ENCODE data around the gene TBC1D2B. TPM values are rescaled to one million over a fixed set of nuclear protein-coding genes. Genes with fewer than 3 reads are reported as not detected.
"Not testable (repeated sequence)": the region's sequence is repeated elsewhere in the genome, so short reads cannot be mapped to it uniquely, and the experiment has no call there.

Gene TBC1D2B
- polyA plus RNA-seq, 3 donors = 5.9 to 53.3 (median 6.2) TPM

DNA sequence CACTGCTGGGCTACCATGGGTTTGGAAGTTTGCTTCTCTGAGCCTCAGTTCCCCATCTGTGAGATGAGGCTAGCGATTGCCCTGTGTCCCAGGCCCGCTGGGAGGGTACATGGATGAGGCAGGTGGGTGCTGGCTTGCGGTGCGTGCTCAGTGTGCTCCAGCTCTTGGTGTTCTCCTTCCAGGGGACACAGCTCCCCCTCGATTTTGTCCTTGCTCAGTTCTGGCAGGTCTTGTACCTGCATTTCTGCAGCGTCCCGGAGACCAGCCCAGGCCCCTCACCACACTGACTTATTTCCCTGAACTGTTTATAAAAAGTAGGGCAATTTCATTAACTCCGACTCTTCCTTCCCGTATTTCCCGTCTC is 95.4 kb downstream of the TBC1D2B start:
- Histone ChIP-seq H3K4me1 (ENCODE audit: control insufficient read depth in 1 of 2, insufficient read depth in 2 of 2, low read length in 2 of 2) (no peaks in the 10 kb centered on the region), H4K20me1 (ENCODE audit: insufficient read depth, low read length) (no peaks in the 10 kb centered on the region), H3K36me3 (replicated peaks in 1 of 2; ENCODE audit: control insufficient read depth in 1 of 2, insufficient read depth in 2 of 2, low read length in 2 of 2) (no peaks in the 10 kb centered on the region), H3K27ac (ENCODE audit: low read depth in 1 of 2, low read length in 2 of 2) (no peak overlapping the region), H3K27me3 (ENCODE audit: control insufficient read depth in 2 of 2, insufficient read depth in 2 of 2, low read length in 2 of 2) (no peaks in the 10 kb centered on the region), H3K4me2 (replicated peaks; ENCODE audit: extremely low read depth, low read length, poor library complexity, severe bottlenecking) (no peak overlapping the region), H3K9ac (ENCODE audit: insufficient read depth, low read length, poor library complexity, severe bottlenecking) (no peak overlapping the region), H3K79me2 (ENCODE audit: insufficient read depth, low read length) (no peaks in the 10 kb centered on the region), H2AFZ (ENCODE audit: insufficient read depth, low read depth, low read length, poor library complexity, severe bottlenecking) (no peak overlapping the region), H3K9me3 (replicated peaks in 1 of 2; ENCODE audit: control insufficient read depth in 1 of 2, insufficient read depth in 1 of 2, low read length in 2 of 2) (no peaks in the 10 kb centered on the region), H3K4me3 (replicated peaks in 1 of 3; ENCODE audit: low read depth in 2 of 3, low read length in 3 of 3) (no peak overlapping the region)
- no peak for DNase-seq
- Mint-ChIP-seq H3K27ac (peak overlapping the region in 1 of 7 donors; percentile 10), H3K4me1 (no peaks in the 10 kb centered on the region), H3K27me3 (ENCODE audit: low read depth in 3 of 3) (peaks cover 6 to 7% (median 6%) of the 10 kb centered on the region in 3 donors), H3K4me3 (no peak overlapping the region), H3K9me3 (no peaks in the 10 kb centered on the region), H3K36me3 (no peaks in the 10 kb centered on the region)
- WGBS (ENCODE audit: insufficient coverage) = 100% methylated on average over 2 of the region's 10 CpGs
- TF ChIP-seq CTCF (IDR thresholded peaks at IDR 0.05) = no peak
- intact Hi-C loops (cut with micrococcal nuclease) = no loop called here

GRCh38 chr15:77981281-77982126 is 96.0 kb downstream of the TBC1D2B start:
- H3K4me1 ChIP-seq (ENCODE audit: control insufficient read depth in 1 of 2, insufficient read depth in 2 of 2, low read length in 2 of 2) = no peaks in the 10 kb centered on the region
- no peaks in the 10 kb centered on the region for H3K27me3 ChIP-seq (ENCODE audit: control insufficient read depth in 2 of 2, insufficient read depth in 2 of 2, low read length in 2 of 2)
- no peak overlapping the region for H3K27ac ChIP-seq (ENCODE audit: low read depth in 1 of 2, low read length in 2 of 2)
- no peaks in the 10 kb centered on the region for H4K20me1 ChIP-seq (ENCODE audit: insufficient read depth, low read length)
- Mint-ChIP-seq H3K27ac (no peak overlapping the region), H3K9me3 (no peaks in the 10 kb centered on the region), H3K4me3 (no peak overlapping the region), H3K27me3 (ENCODE audit: low read depth in 3 of 3) (peaks cover 6 to 7% (median 6%) of the 10 kb centered on the region in 3 donors), H3K36me3 (no peaks in the 10 kb centered on the region), H3K4me1 (no peaks in the 10 kb centered on the region)
- no peak overlapping the region for H3K4me3 ChIP-seq (replicated peaks in 1 of 3; ENCODE audit: low read depth in 2 of 3, low read length in 3 of 3)
- H3K36me3 ChIP-seq (replicated peaks in 1 of 2; ENCODE audit: control insufficient read depth in 1 of 2, insufficient read depth in 2 of 2, low read length in 2 of 2) = no peaks in the 10 kb centered on the region
- H3K9me3 ChIP-seq (replicated peaks in 1 of 2; ENCODE audit: control insufficient read depth in 1 of 2, insufficient read depth in 1 of 2, low read length in 2 of 2) = no peaks in the 10 kb centered on the region
- intact Hi-C loops (cut with micrococcal nuclease) = no loop called here
- no peak overlapping the region for H2AFZ ChIP-seq (ENCODE audit: insufficient read depth, low read depth, low read length, poor library complexity, severe bottlenecking)
- no peak for TF ChIP-seq CTCF (IDR thresholded peaks at IDR 0.05)
- 82% methylated on average over 28 of the region's 30 CpGs for WGBS (ENCODE audit: insufficient coverage)
- H3K9ac ChIP-seq (ENCODE audit: insufficient read depth, low read length, poor library complexity, severe bottlenecking) = no peak overlapping the region
- no peak for DNase-seq
- no peak overlapping the region for H3K4me2 ChIP-seq (replicated peaks; ENCODE audit: extremely low read depth, low read length, poor library complexity, severe bottlenecking)
- H3K79me2 ChIP-seq (ENCODE audit: insufficient read depth, low read length) = no peaks in the 10 kb centered on the region

DNA sequence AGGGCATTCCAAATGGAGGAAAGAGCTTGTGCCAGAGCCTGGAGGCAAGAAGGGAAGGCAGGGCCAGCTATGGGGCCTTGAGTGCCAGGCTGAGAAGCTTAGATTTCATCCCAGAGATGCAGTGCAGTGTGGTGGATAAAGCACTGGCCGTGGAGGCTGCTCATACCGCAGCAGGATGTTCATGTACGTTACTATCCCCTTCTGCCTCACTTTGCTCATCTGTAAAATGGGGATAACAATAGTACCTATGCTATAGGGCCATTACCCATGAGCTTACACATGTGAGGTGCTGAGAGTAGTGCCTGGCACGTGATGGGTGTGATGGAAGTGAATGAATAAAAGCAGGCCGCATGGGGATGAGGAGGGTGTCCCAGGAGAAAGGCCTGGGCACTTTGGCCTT is 96.8 kb downstream of the TBC1D2B start:
- DNase-seq; H3K4me1 Mint-ChIP-seq; H3K4me1 ChIP-seq (ENCODE audit: control insufficient read depth in 1 of 2, insufficient read depth in 2 of 2, low read length in 2 of 2); H3K9me3 Mint-ChIP-seq; H3K27me3 Mint-ChIP-seq (ENCODE audit: low read depth in 3 of 3); H3K4me3 Mint-ChIP-seq; H3K27ac Mint-ChIP-seq; H3K27ac ChIP-seq (ENCODE audit: low read depth in 1 of 2, low read length in 2 of 2); H3K27me3 ChIP-seq (ENCODE audit: control insufficient read depth in 2 of 2, insufficient read depth in 2 of 2, low read length in 2 of 2); H2AFZ ChIP-seq (ENCODE audit: insufficient read depth, low read depth, low read length, poor library complexity, severe bottlenecking); H3K4me3 ChIP-seq (replicated peaks in 1 of 3; ENCODE audit: low read depth in 2 of 3, low read length in 3 of 3); H3K4me2 ChIP-seq (replicated peaks; ENCODE audit: extremely low read depth, low read length, poor library complexity, severe bottlenecking); H4K20me1 ChIP-seq (ENCODE audit: insufficient read depth, low read length); H3K9ac ChIP-seq (ENCODE audit: insufficient read depth, low read length, poor library complexity, severe bottlenecking); H3K9me3 ChIP-seq (replicated peaks in 1 of 2; ENCODE audit: control insufficient read depth in 1 of 2, insufficient read depth in 1 of 2, low read length in 2 of 2); H3K36me3 Mint-ChIP-seq; H3K36me3 ChIP-seq (replicated peaks in 1 of 2; ENCODE audit: control insufficient read depth in 1 of 2, insufficient read depth in 2 of 2, low read length in 2 of 2); intact Hi-C loops (cut with micrococcal nuclease); H3K79me2 ChIP-seq (ENCODE audit: insufficient read depth, low read length): not testable (repeated sequence)
- no CpG with 5 or more reads among the region's 5 CpGs for WGBS (ENCODE audit: insufficient coverage)

All from CD14-positive monocyte (primary cell).